ENCODE data around the gene ST8SIA1. TPM values are rescaled to one million over a fixed set of nuclear protein-coding genes. Genes with fewer than 3 reads are reported as not detected.

ST8SIA1 gene
- total RNA-seq, 1 experiment from 2014 or later, result not detected

DNA sequence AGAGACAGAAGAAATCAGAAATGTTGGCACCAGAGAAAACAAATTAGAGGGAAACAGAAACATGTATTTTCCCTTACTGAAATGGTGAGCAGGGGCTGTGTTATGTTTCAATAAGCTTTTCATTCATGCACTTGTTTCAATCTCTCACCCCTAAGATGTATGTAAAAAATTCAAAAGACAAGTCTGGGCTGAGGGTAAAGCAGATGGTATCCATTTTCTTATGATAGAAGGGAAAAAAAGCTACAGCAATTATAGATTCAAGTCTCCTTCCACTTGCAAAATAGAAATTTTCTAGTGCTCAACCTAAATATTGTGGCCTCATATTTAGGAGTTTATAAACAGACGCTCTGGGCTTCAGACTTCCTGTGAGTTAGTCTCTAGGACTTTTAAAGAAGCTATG lies 138.3 kb downstream of the ST8SIA1 start:
- Histone ChIP-seq H3K9me3 (ENCODE audit: control insufficient read depth in 1 of 2, insufficient read depth in 1 of 2, low read depth in 1 of 2, low read length in 2 of 2) (no peaks in the 10 kb centered on the region), H3K4me3 (replicated peaks in 1 of 2; ENCODE audit: low read depth in 1 of 2, low read length in 2 of 2) (no peak overlapping the region), H3K4me1 (ENCODE audit: control insufficient read depth in 1 of 2, insufficient read depth in 2 of 2, low read length in 2 of 2) (no peaks in the 10 kb centered on the region), H3K4me2 (ENCODE audit: low read length) (no peak overlapping the region), H3K27me3 (ENCODE audit: insufficient read depth, low read length) (0 out of 2 replicates have a peak, but pooled peaks cover 4% of the 10 kb centered on the region), H3K27ac (ENCODE audit: low read depth, low read length) (no peak overlapping the region), H3K36me3 (ENCODE audit: control insufficient read depth in 1 of 2, insufficient read depth in 2 of 2, low read length in 2 of 2) (no peaks in the 10 kb centered on the region), H2AFZ (ENCODE audit: low read depth, low read length, poor library complexity, severe bottlenecking) (no peak overlapping the region), H4K20me1 (ENCODE audit: insufficient read depth) (no peaks in the 10 kb centered on the region), H3K79me2 (ENCODE audit: insufficient read depth, low read length) (no peaks in the 10 kb centered on the region), H3K9ac (ENCODE audit: low read length) (no peak overlapping the region), H3K9me2 (ENCODE audit: insufficient read depth) (no peaks in the 10 kb centered on the region)
- RAD21 ChIA-PET (ENCODE audit: low non-redundant PET in 1 of 2, low total read pairs in 2 of 2, uncharacterized antibody in 2 of 2, unreplicated experiment in 2 of 2), result no interaction called here
- no peak for ATAC-seq
- no peak for DNase-seq (ENCODE audit: low read depth, low spot score)
- TF ChIP-seq EZH2phosphoT487 (IDR thresholded peaks at IDR 0.05; ENCODE audit: borderline replicate concordance) (no peak), CBX3 (IDR thresholded peaks at IDR 0.05; ENCODE audit: low read depth) (no peak), ZFX (IDR thresholded peaks at IDR 0.05) (no peak), REST (IDR thresholded peaks at IDR 0.05; ENCODE audit: low read depth) (no peak), CEBPB (IDR thresholded peaks at IDR 0.05; ENCODE audit: low read depth) (no peak), RAD21 (IDR thresholded peaks at IDR 0.05; ENCODE audit: low read depth) (no peak), EGR1 (IDR thresholded peaks at IDR 0.05; ENCODE audit: low read depth) (no peak), TCF7L2 (IDR thresholded peaks at IDR 0.05; ENCODE audit: borderline replicate concordance, extremely low read depth, insufficient read depth, insufficient read length) (no peak), ELF1 (IDR thresholded peaks at IDR 0.05; ENCODE audit: borderline replicate concordance, low read depth) (no peak), POLR2AphosphoS5 (IDR thresholded peaks at IDR 0.05; ENCODE audit: low read depth, low read length) (no peak)
- TF ChIP-seq, protein P1, sequence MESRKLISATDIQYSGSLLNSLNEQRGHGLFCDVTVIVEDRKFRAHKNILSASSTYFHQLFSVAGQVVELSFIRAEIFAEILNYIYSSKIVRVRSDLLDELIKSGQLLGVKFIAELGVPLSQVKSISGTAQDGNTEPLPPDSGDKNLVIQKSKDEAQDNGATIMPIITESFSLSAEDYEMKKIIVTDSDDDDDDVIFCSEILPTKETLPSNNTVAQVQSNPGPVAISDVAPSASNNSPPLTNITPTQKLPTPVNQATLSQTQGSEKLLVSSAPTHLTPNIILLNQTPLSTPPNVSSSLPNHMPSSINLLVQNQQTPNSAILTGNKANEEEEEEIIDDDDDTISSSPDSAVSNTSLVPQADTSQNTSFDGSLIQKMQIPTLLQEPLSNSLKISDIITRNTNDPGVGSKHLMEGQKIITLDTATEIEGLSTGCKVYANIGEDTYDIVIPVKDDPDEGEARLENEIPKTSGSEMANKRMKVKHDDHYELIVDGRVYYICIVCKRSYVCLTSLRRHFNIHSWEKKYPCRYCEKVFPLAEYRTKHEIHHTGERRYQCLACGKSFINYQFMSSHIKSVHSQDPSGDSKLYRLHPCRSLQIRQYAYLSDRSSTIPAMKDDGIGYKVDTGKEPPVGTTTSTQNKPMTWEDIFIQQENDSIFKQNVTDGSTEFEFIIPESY (IDR thresholded peaks at IDR 0.05; ENCODE audit: extremely low read depth, insufficient replicate concordance, low read length), result no peak
- BruUV-seq (replicated peaks), result no TSS peak
- POLR2A ChIA-PET, result no interaction called here
- intact Hi-C loops (cut with micrococcal nuclease), result no loop called here
- CTCF ChIA-PET, result no interaction called here
